Measurements from ENCODE around the gene RIF1. TPM values are rescaled to one million over a fixed set of nuclear protein-coding genes. Genes with fewer than 3 reads are reported as not detected.

Gene RIF1
- total RNA-seq, 1 donor from 2014 or later = 96.4 TPM

- no peak for DNase-seq (ENCODE audit: low spot score)
- peaks cover 16% of the 10 kb centered on the region for H3K36me3 Mint-ChIP-seq
- no peak overlapping the region for H2AFZ ChIP-seq (replicated peaks)
Observed at GRCh38 chr2:151486053-151486452, 76.4 kb downstream of the RIF1 start.

GRCh38 chr2:151490276-151490675, 80.6 kb downstream of the RIF1 start:
- no peaks in the 10 kb centered on the region for H3K27me3 Mint-ChIP-seq (ENCODE audit: insufficient read depth, low read depth)
- no peaks in the 10 kb centered on the region for H3K79me2 ChIP-seq (ENCODE audit: low read depth)

More at GRCh38 chr2:151486053-151486452, 76.4 kb downstream of the RIF1 start:
- Mint-ChIP-seq H3K27me3 (ENCODE audit: insufficient read depth, low read depth) (no peaks in the 10 kb centered on the region), H3K9me3 (no peaks in the 10 kb centered on the region), H3K4me1 (no peaks in the 10 kb centered on the region), H3K4me3 (no peak overlapping the region), H3K27ac (no peak overlapping the region)
- no peaks in the 10 kb centered on the region for H3K4me1 ChIP-seq
- no peak overlapping the region for H3K4me2 ChIP-seq
- no peaks in the 10 kb centered on the region for H3K9me3 ChIP-seq (ENCODE audit: low read depth)
- no peak overlapping the region for H3K9ac ChIP-seq
- no peaks in the 10 kb centered on the region for H3K27me3 ChIP-seq
- TF ChIP-seq CTCF (IDR thresholded peaks at IDR 0.05) (no peak), EZH2phosphoT487 (IDR thresholded peaks at IDR 0.05) (no peak), EZH2 (IDR thresholded peaks at IDR 0.05) (no peak)
- no peaks in the 10 kb centered on the region for H3K36me3 ChIP-seq
- peaks cover 9% of the 10 kb centered on the region for H3F3A ChIP-seq (ENCODE audit: low read depth)
- H3K4me3 ChIP-seq = no peak overlapping the region
- no peaks in the 10 kb centered on the region for H3K79me2 ChIP-seq (ENCODE audit: low read depth)
- H3K27ac ChIP-seq = no peak overlapping the region
- no peaks in the 10 kb centered on the region for H4K20me1 ChIP-seq (ENCODE audit: low read depth)

GRCh38 chr2:151491496-151491895, 81.8 kb downstream of the RIF1 start:
- peaks cover 2% of the 10 kb centered on the region for H3K36me3 Mint-ChIP-seq
- H3K79me2 ChIP-seq (ENCODE audit: low read depth) = no peaks in the 10 kb centered on the region
- H3K27ac ChIP-seq = no peak overlapping the region
- H3K27me3 Mint-ChIP-seq (ENCODE audit: insufficient read depth, low read depth) = no peaks in the 10 kb centered on the region
- H3K36me3 ChIP-seq = no peaks in the 10 kb centered on the region
- H3K4me1 ChIP-seq = no peaks in the 10 kb centered on the region
- no peaks in the 10 kb centered on the region for H3F3A ChIP-seq (ENCODE audit: low read depth)
- H3K4me3 ChIP-seq = no peak overlapping the region
- H4K20me1 ChIP-seq (ENCODE audit: low read depth) = no peaks in the 10 kb centered on the region
- no peak for DNase-seq (ENCODE audit: low spot score)
- H3K27ac Mint-ChIP-seq = no peak overlapping the region
- H3K9me3 ChIP-seq (ENCODE audit: low read depth) = no peaks in the 10 kb centered on the region
- no peak overlapping the region for H3K4me3 Mint-ChIP-seq
- no peak overlapping the region for H2AFZ ChIP-seq (replicated peaks)
- no peak overlapping the region for H3K4me2 ChIP-seq
- no peaks in the 10 kb centered on the region for H3K4me1 Mint-ChIP-seq
- TF ChIP-seq CTCF (IDR thresholded peaks at IDR 0.05) (no peak), EZH2phosphoT487 (IDR thresholded peaks at IDR 0.05) (no peak)
- H3K27me3 ChIP-seq = no peaks in the 10 kb centered on the region
- H3K9ac ChIP-seq = no peak overlapping the region
- no peaks in the 10 kb centered on the region for H3K9me3 Mint-ChIP-seq

More at GRCh38 chr2:151490276-151490675, 80.6 kb downstream of the RIF1 start:
- Histone ChIP-seq H3K4me2 (no peak overlapping the region), H3K4me3 (no peak overlapping the region), H3K36me3 (no peaks in the 10 kb centered on the region), H2AFZ (replicated peaks) (no peak overlapping the region), H3F3A (ENCODE audit: low read depth) (peaks cover 8% of the 10 kb centered on the region), H4K20me1 (ENCODE audit: low read depth) (no peaks in the 10 kb centered on the region), H3K9ac (no peak overlapping the region), H3K27me3 (no peaks in the 10 kb centered on the region), H3K4me1 (no peaks in the 10 kb centered on the region), H3K9me3 (ENCODE audit: low read depth) (no peaks in the 10 kb centered on the region), H3K27ac (no peak overlapping the region)
- no peak for DNase-seq (ENCODE audit: low spot score)
- H3K4me1 Mint-ChIP-seq = no peaks in the 10 kb centered on the region
- peaks cover 2% of the 10 kb centered on the region for H3K36me3 Mint-ChIP-seq
- H3K9me3 Mint-ChIP-seq = no peaks in the 10 kb centered on the region
- H3K4me3 Mint-ChIP-seq = no peak overlapping the region
- TF ChIP-seq EZH2phosphoT487 (IDR thresholded peaks at IDR 0.05) (no peak), EZH2 (IDR thresholded peaks at IDR 0.05) (no peak)
- H3K27ac Mint-ChIP-seq = no peak overlapping the region

- peaks cover 6% of the 10 kb centered on the region for H3K4me1 Mint-ChIP-seq
- H3K36me3 ChIP-seq = no peaks in the 10 kb centered on the region
- H3K4me3 ChIP-seq = no peak overlapping the region
- no peaks in the 10 kb centered on the region for H3K79me2 ChIP-seq (ENCODE audit: low read depth)
- peaks cover 2% of the 10 kb centered on the region for H3K36me3 Mint-ChIP-seq
- no peak for TF ChIP-seq EZH2phosphoT487 (IDR thresholded peaks at IDR 0.05)
- peaks cover 11% of the 10 kb centered on the region for H3F3A ChIP-seq (ENCODE audit: low read depth)
- H3K27ac Mint-ChIP-seq = no peak overlapping the region
- H3K4me2 ChIP-seq = peak overlapping the region; percentile 43
- H3K9me3 ChIP-seq (ENCODE audit: low read depth) = no peaks in the 10 kb centered on the region
- H2AFZ ChIP-seq (replicated peaks) = no peak overlapping the region
- H3K27ac ChIP-seq = peak overlapping the region; percentile 42
- H3K4me3 Mint-ChIP-seq = no peak overlapping the region
- no peaks in the 10 kb centered on the region for H3K9me3 Mint-ChIP-seq
- H3K4me1 ChIP-seq = peaks cover 22% of the 10 kb centered on the region
- H3K27me3 Mint-ChIP-seq (ENCODE audit: insufficient read depth, low read depth) = no peaks in the 10 kb centered on the region
- peak; percentile 23 for DNase-seq (ENCODE audit: low spot score)
- H3K27me3 ChIP-seq = no peaks in the 10 kb centered on the region
- H3K9ac ChIP-seq = no peak overlapping the region
- H4K20me1 ChIP-seq (ENCODE audit: low read depth) = no peaks in the 10 kb centered on the region
Observed at GRCh38 chr2:151498178-151498577, 88.5 kb downstream of the RIF1 start.
